GM18505 (cell line): ENCODE measurements around the gene UBE2QL1.

Experiments
- ATAC-seq: cut with Tn5 transposase; IDR thresholded peaks from one replicate; pipeline ENCODE4 v1.9.1; 2021; ENCODE audit not compliant: unreplicated experiment
- POLR2A ChIP-seq: IDR thresholded peaks from 4 replicates; pipeline ENCODE4 v1.6.1; 2011; ENCODE audit warnings: borderline replicate concordance; ENCODE audit not compliant: insufficient read depth, insufficient read length; ENCODE audit errors: extremely low read depth

The UBE2QL1 gene

GRCh38 chr5:6435356-6435755 is 13.3 kb upstream of the UBE2QL1 start:
- no peak for ATAC-seq

GRCh38 chr5:6436715-6437331 is 11.8 kb upstream of the UBE2QL1 start:
- TF ChIP-seq POLR2A: no peak
- ATAC-seq: no peak

More at GRCh38 chr5:6435356-6435755, 13.3 kb upstream of the UBE2QL1 start:
- TF ChIP-seq POLR2A: no peak

GRCh38 chr5:6439588-6440550 is 8.8 kb upstream of the UBE2QL1 start:
- no peak for TF ChIP-seq POLR2A
- ATAC-seq: no peak

- ATAC-seq: no peak
- TF ChIP-seq POLR2A: no peak
Observed at GRCh38 chr5:6442333-6442732, 6.3 kb upstream of the UBE2QL1 start.

- TF ChIP-seq POLR2A: no peak
- no peak for ATAC-seq
Observed at GRCh38 chr5:6443326-6443725, 5.3 kb upstream of the UBE2QL1 start.

- no peak for TF ChIP-seq POLR2A
- no peak for ATAC-seq
Observed at GRCh38 chr5:6446042-6446441, 2.6 kb upstream of the UBE2QL1 start.

GRCh38 chr5:6446626-6447309 is 1.9 kb upstream of the UBE2QL1 start:
- no peak for TF ChIP-seq POLR2A
- no peak for ATAC-seq

- no peak for ATAC-seq
- no peak for TF ChIP-seq POLR2A
Observed at GRCh38 chr5:6447384-6448140, 1.1 kb upstream of the UBE2QL1 start.

GRCh38 chr5:6448141-6448491 is 543 bp upstream of the UBE2QL1 start:
- no peak for TF ChIP-seq POLR2A

GRCh38 chr5:6449465-6450158 is 953 bp downstream of the UBE2QL1 start:
- ATAC-seq: no peak
- TF ChIP-seq POLR2A: no peak

More at GRCh38 chr5:6448141-6448491, 543 bp upstream of the UBE2QL1 start:
- ATAC-seq: no peak

- no peak for ATAC-seq
- no peak for TF ChIP-seq POLR2A
Observed at GRCh38 chr5:6450319-6450833, 1.7 kb downstream of the UBE2QL1 start.
